ENCODE data around the gene NECAB3. TPM values are rescaled to one million over a fixed set of nuclear protein-coding genes. Genes with fewer than 3 reads are reported as not detected.

Gene NECAB3
- total RNA-seq, 2 experiments from 2014 or later, result 12.7 to 14.3 TPM

DNA sequence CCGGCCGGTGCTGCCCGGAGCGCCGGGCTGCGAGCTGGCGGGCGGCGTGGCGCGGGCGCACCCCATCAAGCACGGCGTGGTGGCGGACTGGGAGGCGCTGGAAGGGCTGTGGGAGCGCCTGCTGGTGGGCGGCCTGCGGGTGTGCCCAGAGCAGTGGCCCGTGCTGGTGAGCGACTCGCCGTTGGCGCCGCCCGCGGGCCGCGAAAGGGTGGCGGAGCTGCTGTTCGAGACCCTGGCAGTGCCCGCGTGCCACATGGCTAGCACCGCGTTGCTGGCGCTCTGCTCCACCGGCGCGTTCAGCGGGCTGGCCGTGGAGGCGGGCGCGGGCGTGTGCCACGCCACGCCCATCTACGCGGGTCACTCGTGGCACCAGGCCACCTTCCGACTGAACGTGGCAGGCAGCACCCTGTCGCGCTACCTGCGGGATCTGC is 7.0 kb downstream of the NECAB3 start:
- H3K9me3 Mint-ChIP-seq, result no peaks in the 10 kb centered on the region
- peak overlapping the region; percentile 75 for H3K27ac Mint-ChIP-seq
- CTCF ChIA-PET, result interaction anchor here (0.6 to 3.9 kb wide), 23 partner anchors 13 to 265 kb away, joined by 3 to 36 read pairs (median 5); partner anchors contain the start of genes SNTA1 and ZNF341
- intact Hi-C loops (cut with micrococcal nuclease), result loop anchor here (2.0 to 10.0 kb wide), 6 partner anchors 112 to 692 kb away; partner anchors contain the start of genes CDK5RAP1, CHMP4B, RALY and SNTA1
- H3K4me3 Mint-ChIP-seq, result peak overlapping the region; percentile 80
- peak; percentile 42 for DNase-seq
- no peaks in the 10 kb centered on the region for H3K27me3 Mint-ChIP-seq (ENCODE audit: low read depth)
- peaks cover 31% of the 10 kb centered on the region for H3K4me1 Mint-ChIP-seq (ENCODE audit: low read depth)
- no peaks in the 10 kb centered on the region for H3K36me3 Mint-ChIP-seq (ENCODE audit: low read depth)

DNA sequence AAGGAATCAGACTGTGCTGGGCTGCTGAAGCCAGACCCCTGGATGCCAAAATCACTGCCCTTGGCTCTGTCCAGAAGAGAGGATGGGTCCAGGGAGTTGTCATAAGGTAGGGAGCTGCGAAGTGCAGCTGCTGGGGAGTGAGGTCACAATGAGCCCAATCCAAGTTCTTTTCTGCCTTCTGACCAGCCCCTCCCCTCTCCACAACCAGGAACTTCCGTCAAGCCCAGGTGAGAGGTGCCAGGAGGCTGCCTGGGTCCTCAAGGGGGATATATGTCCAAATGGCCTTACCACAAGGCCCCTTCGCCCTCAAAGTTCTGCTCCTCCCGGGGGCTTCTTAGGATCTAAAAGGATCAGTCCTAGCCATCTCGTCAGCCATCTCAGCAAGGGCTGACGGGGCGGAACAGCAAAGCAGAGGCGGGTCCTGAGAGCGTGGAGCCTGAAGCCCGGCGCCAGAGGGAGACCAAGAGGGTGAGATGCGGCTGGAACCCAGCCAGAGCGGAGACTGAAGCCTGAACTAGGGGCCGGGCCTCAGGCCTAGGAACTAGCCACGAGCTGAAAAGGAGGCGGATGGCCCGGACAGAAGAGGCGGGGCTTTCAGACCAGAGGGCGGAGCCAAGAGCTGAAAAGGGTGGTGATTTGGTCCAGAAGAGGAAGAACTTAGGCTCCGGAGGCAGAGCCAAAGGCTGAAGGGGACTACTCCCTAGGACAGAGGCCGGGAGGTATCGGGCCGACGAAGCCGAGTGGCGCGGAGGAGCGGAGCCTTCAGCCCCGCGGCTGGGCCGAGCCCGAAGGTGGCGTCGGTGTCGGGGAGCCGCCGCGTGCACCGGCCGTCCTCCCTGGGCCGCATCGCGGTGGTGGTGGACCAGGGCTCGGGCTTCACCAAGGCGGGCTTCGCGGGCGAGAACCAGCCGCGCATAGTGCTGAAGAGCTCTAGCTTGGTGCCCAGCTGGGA is 7.7 kb downstream of the NECAB3 start, which contains the start of gene ACTL10:
TSS of gene ACTL10 (plus strand) at position 651 of the 952 bp plus-strand sequence. CDS start 555 bp downstream, outside the sequence.
- Mint-ChIP-seq H3K4me1 (ENCODE audit: low read depth) (peaks cover 31% of the 10 kb centered on the region), H3K9me3 (no peaks in the 10 kb centered on the region), H3K27me3 (ENCODE audit: low read depth) (no peaks in the 10 kb centered on the region), H3K27ac (peak within 1 kb of the TSS; percentile 94), H3K4me3 (peak within 1 kb of the TSS; percentile 80), H3K36me3 (ENCODE audit: low read depth) (no peaks in the 10 kb centered on the region)
- CTCF ChIA-PET, result interaction anchor here (0.6 to 3.9 kb wide), 15 partner anchors 13 to 264 kb away, joined by 3 to 36 read pairs (median 6); partner anchors contain the start of genes SNTA1 and ZNF341
- intact Hi-C loops (cut with micrococcal nuclease), result loop anchor here (1.0 to 10.0 kb wide), 7 partner anchors 20 to 692 kb away; partner anchors contain the start of genes CDK5RAP1, CHMP4B, E2F1 and RALY
- peak; percentile 87 for DNase-seq

DNA sequence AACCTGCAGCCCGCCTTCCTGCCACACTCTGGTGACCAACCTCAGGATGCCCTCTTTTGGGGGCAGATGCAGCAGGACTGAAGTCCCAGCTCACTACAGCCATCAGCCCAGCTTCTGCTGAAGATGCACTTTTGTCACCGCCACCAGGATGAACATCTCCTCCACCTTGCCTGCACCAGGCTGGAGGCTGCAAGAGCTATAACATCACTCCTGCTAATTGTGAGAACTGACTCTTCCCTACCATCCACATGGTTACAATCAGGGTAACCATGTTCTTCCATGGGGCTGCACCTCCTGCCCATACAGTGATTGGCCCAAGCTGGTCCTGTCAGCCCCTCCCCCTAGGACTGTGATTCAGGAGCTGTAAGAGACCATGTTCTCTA is 9.5 kb downstream of the NECAB3 start:
- H3K27me3 Mint-ChIP-seq (ENCODE audit: low read depth), result no peaks in the 10 kb centered on the region
- intact Hi-C loops (cut with micrococcal nuclease), result loop anchor here (5.0 to 10.0 kb wide), 4 partner anchors 148 to 690 kb away; partner anchors contain the start of genes CHMP4B, RALY and SNTA1
- no peaks in the 10 kb centered on the region for H3K9me3 Mint-ChIP-seq
- H3K4me1 Mint-ChIP-seq (ENCODE audit: low read depth), result peaks cover 31% of the 10 kb centered on the region
- no peaks in the 10 kb centered on the region for H3K36me3 Mint-ChIP-seq (ENCODE audit: low read depth)
- peak overlapping the region; percentile 79 for H3K27ac Mint-ChIP-seq
- CTCF ChIA-PET, result interaction anchor here (0.6 to 2.8 kb wide), 6 partner anchors 11 to 1357 kb away, joined by 3 to 13 read pairs (median 4); no protein-coding TSS in a partner anchor
- H3K4me3 Mint-ChIP-seq, result peak overlapping the region; percentile 82
- DNase-seq, result peak; percentile 48

DNA sequence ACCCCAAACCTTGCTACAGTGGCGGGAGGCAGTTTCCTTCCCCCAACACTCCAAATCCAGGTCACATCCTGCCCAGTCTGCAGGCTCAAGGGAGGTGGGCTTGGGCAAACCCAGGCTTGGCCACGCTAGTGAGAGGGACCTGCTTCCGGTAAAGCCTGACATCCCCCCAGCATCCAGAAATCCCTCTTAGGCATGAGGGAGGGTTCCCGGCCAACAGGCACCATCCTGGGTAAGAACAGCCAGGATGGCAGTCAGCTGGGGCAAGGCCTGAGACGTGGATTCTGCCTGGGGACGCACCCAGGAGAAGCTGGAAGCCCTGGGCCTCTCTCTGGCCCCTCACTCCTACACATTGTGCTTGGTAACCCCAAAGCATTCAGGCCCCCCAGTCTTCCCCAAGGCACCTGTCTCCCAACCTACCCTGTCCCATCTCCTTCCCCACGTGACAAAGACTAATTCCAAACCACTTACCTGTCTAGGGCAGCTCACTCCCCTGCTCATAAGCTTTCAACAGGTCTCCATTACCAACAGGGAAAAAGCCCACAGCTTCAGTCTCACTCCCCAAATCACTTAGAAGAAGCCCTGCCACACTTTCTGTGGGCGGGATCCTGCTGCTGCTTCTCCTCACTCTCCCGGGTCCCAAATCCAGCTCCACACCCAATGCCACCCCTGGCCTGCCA is 10.0 kb downstream of the NECAB3 start:
- Mint-ChIP-seq H3K9me3 (no peaks in the 10 kb centered on the region), H3K27ac (peak overlapping the region; percentile 89), H3K36me3 (ENCODE audit: low read depth) (no peaks in the 10 kb centered on the region), H3K4me1 (ENCODE audit: low read depth) (peaks cover 31% of the 10 kb centered on the region), H3K4me3 (peak overlapping the region; percentile 82), H3K27me3 (ENCODE audit: low read depth) (no peaks in the 10 kb centered on the region)
- no peak for DNase-seq
- intact Hi-C loops (cut with micrococcal nuclease), result loop anchor here (10.0 kb wide), 1 partner anchor 689 kb away; no protein-coding TSS in a partner anchor
- CTCF ChIA-PET, result interaction anchor here (0.6 to 2.8 kb wide), 7 partner anchors 11 to 1356 kb away, joined by 3 to 13 read pairs (median 4); partner anchors contain the start of gene CBFA2T2

DNA sequence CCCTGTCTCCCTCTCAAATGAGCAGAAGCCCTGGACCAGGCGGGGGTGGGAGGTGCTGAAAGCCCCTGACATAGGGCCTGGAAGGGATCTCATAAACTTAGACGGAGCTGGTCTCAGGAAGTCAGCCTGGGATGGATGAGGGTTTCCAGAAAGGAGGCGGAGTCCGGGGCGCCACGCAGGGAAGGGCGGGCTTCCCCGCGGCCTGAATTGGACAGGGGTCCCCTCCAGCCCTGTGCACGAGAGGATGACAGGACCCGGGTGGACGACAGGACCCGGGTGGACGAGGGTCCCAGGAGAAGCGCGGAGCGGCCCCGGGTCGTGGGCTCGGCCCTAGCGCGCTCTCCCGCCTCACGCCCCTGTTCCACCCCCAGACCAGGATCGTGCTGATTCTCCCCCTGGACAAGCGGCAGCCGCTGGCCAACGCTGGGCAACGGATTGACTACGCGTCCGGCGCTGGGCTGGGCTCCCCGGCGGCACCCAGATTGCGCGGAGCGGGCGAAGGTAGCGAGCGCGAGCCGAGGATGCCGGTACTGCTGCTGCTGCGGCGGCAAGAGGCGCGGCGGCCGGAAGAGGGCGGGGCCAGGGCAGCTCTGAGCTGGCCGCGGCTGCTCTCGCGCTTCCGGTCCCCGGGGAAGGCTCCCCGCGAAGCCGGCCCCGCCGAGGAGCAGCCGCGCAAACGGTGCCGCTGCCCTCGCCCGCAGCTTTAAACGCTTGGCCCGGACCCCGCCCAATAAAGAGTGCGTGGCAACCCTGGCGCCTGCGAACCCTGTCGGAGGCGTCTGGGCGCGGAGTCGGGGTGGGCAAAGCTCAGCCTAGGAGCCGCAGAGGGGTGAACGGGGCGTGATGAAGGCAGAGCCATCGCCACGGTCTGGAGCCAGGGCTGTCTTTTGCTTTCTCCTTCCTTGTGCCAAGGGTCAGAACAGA is 10.8 kb downstream of the NECAB3 start:
- Mint-ChIP-seq H3K4me3 (peak overlapping the region; percentile 82), H3K27ac (peak overlapping the region; percentile 89), H3K9me3 (no peaks in the 10 kb centered on the region), H3K36me3 (ENCODE audit: low read depth) (no peaks in the 10 kb centered on the region), H3K27me3 (ENCODE audit: low read depth) (no peaks in the 10 kb centered on the region), H3K4me1 (ENCODE audit: low read depth) (peaks cover 28% of the 10 kb centered on the region)
- CTCF ChIA-PET, result interaction anchor here (0.6 to 2.8 kb wide), 6 partner anchors 10 to 1119 kb away, joined by 3 to 13 read pairs (median 3); partner anchors contain the start of gene CBFA2T2
- peak; percentile 88 for DNase-seq
- intact Hi-C loops (cut with micrococcal nuclease), result loop anchor here (1.0 to 10.0 kb wide), 5 partner anchors 11 to 689 kb away; partner anchors contain the start of genes NECAB3 and PXMP4

DNA sequence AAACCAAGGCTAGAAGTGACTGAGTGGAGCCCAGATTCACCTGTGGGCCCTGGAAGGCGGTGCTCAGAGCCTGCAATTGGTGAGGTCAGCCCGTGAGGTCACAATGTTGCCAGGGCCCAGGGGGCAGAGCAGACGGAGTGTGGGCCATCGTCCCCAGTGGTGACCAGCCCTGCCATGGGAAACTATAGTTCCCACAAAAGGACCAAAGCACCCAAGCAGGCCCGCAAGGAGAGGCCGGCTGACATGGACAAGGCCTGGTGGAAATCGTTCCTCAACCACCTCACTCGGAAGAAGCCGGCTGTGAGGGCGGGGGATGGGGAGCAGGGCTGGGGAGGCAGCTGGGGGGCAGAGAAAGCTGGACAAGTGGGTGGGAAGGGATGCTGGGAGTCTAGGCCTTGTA is 12.1 kb downstream of the NECAB3 start, which contains the start of gene C20orf144:
TSS of gene C20orf144 (plus strand) at position 156 of the 400 bp plus-strand sequence. CDS start at position 175, 19 bp downstream.
- no peaks in the 10 kb centered on the region for H3K36me3 Mint-ChIP-seq (ENCODE audit: low read depth)
- intact Hi-C loops (cut with micrococcal nuclease), result loop anchor here (2.0 to 10.0 kb wide), 3 partner anchors 17 to 687 kb away; partner anchors contain the start of gene PXMP4
- peak within 1 kb of the TSS; percentile 82 for H3K4me3 Mint-ChIP-seq
- CTCF ChIA-PET, result interaction anchor here (2.1 to 2.8 kb wide), 2 partner anchors 9 to 172 kb away, joined by 8 to 13 read pairs; partner anchors contain the start of gene CBFA2T2
- H3K9me3 Mint-ChIP-seq, result no peaks in the 10 kb centered on the region
- H3K27me3 Mint-ChIP-seq (ENCODE audit: low read depth), result no peaks in the 10 kb centered on the region
- H3K27ac Mint-ChIP-seq, result peak within 1 kb of the TSS; percentile 89
- H3K4me1 Mint-ChIP-seq (ENCODE audit: low read depth), result peaks cover 26% of the 10 kb centered on the region
- DNase-seq, result no peak

DNA sequence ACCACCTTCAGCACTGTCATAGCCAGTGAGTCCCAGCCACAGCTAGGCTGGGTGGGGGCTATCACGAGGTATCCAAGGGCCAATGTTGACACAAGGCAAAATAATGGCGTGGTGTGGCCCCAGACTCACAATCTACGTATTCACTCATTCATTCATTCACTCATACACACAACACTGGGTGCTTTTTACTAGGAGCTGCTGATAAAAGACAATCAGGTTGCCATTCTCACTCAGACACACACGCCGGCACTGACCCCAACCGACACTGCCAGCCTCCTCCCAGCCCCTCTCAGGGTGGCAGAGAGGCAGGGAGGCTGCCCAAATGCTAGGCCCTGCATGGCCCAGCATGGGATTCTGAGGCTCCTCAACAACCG is 13.6 kb downstream of the NECAB3 start:
- CTCF ChIA-PET, result interaction anchor here (1.1 kb wide), 1 partner anchor 28 kb away, joined by 3 read pairs; no protein-coding TSS in a partner anchor
- intact Hi-C loops (cut with micrococcal nuclease), result loop anchor here (10.0 kb wide), 1 partner anchor 686 kb away; no protein-coding TSS in a partner anchor
- Mint-ChIP-seq H3K36me3 (ENCODE audit: low read depth) (no peaks in the 10 kb centered on the region), H3K27me3 (ENCODE audit: low read depth) (no peaks in the 10 kb centered on the region), H3K4me1 (ENCODE audit: low read depth) (peaks cover 19% of the 10 kb centered on the region), H3K27ac (no peak overlapping the region), H3K4me3 (no peak overlapping the region), H3K9me3 (no peaks in the 10 kb centered on the region)
- DNase-seq, result no peak

DNA sequence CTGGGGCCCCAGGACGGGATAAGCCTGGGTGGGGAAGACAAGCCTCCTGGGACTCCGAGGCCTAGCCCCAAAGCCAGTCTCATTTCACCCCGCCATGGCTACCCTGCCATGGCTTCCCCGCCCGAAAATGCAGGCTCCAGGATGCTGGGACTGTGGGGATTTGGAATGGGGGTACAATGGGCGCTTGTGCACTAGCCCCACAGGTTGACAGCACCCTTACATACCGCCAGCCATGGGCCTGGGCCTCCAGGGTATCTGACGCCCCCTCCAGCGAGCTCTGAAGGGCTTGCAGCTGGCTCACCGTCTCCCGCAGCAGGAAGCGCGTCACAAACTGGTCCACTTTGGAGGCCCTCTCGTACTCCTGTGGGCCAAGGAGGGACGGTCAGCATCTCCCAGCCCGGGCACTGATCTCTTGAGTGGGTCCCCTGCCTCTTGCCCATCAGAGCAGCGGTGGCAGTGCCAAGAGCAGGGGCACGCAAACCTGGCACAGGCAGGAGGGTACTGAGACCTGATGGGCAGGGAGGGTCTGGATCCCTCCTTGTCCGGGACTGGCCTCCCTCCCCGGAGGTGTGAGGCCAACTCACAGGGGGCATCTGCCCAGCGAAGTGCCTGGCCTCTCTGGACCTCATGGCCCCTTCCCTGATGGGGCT is 14.1 kb downstream of the NECAB3 start:
- Mint-ChIP-seq H3K27me3 (ENCODE audit: low read depth) (no peaks in the 10 kb centered on the region), H3K4me1 (ENCODE audit: low read depth) (peaks cover 14% of the 10 kb centered on the region), H3K4me3 (no peak overlapping the region), H3K9me3 (no peaks in the 10 kb centered on the region), H3K27ac (no peak overlapping the region), H3K36me3 (ENCODE audit: low read depth) (no peaks in the 10 kb centered on the region)
- CTCF ChIA-PET, result interaction anchor here (1.1 kb wide), 1 partner anchor 28 kb away, joined by 3 read pairs; no protein-coding TSS in a partner anchor
- DNase-seq, result no peak
- intact Hi-C loops (cut with micrococcal nuclease), result loop anchor here (10.0 kb wide), 1 partner anchor 685 kb away; no protein-coding TSS in a partner anchor

DNA sequence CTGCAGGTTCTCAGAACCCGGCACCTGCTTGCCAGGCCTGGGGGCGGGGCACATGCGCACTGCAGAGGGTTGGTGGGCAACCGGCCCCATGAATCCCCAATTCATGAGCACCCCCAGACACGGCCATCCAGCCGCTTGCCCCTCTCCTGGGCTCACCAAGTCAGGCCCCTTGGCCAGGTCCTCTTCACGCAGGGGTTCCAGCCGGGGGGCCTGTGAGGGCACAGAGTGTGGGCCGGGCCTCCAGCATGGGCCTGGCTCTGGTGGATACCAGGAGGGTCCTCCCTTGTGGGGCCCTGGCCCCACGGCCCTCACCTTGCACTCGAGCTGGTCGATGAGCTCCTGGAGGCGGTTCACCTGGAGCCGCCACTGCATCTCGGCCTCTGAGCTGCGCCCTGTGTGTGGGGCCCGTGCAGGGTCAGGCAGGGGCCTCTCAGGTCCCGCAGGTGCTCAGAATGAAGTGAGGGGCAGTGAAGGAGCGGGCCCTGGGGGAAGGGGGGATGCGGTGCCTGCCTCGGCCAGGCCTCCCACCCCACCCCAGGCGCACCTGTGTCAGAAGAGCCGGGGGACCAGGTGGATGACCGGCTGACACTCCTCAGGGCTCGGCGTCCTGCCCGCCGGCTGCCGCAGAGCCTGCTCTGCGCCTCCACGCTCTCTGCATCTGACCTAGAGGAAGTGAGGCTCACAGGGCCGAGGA is 14.7 kb downstream of the NECAB3 start:
- CTCF ChIA-PET, result no interaction called here
- DNase-seq, result no peak
- Mint-ChIP-seq H3K4me3 (no peak overlapping the region), H3K9me3 (no peaks in the 10 kb centered on the region), H3K4me1 (ENCODE audit: low read depth) (peaks cover 7% of the 10 kb centered on the region), H3K27ac (no peak overlapping the region), H3K36me3 (ENCODE audit: low read depth) (no peaks in the 10 kb centered on the region), H3K27me3 (ENCODE audit: low read depth) (no peaks in the 10 kb centered on the region)
- intact Hi-C loops (cut with micrococcal nuclease), result loop anchor here (10.0 kb wide), 1 partner anchor 685 kb away; no protein-coding TSS in a partner anchor

DNA sequence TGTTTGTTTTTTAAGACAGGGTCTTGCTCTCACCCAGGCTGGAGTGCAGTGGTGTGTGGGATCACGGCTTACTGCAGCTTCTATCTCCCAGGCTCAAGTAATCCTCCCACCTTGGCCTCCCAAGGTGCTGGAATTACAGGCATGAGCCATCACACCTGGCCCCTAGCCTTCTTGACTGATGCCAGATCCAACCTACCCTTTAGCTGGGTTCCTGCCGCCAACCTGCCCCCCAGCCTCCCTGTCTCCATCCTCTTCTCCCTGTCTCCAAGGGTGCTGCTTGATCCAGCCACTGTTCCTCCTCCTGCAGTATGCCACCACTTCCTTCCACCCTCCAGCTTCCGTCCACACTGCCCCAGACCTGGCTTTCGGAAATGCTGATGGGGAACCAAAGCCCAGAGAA is 15.3 kb downstream of the NECAB3 start:
- no peak overlapping the region for H3K4me3 Mint-ChIP-seq
- H3K9me3 Mint-ChIP-seq, result no peaks in the 10 kb centered on the region
- DNase-seq, result no peak
- peaks cover 8% of the 10 kb centered on the region for H3K4me1 Mint-ChIP-seq (ENCODE audit: low read depth)
- intact Hi-C loops (cut with micrococcal nuclease), result no loop called here
- no peaks in the 10 kb centered on the region for H3K27me3 Mint-ChIP-seq (ENCODE audit: low read depth)
- CTCF ChIA-PET, result no interaction called here
- H3K36me3 Mint-ChIP-seq (ENCODE audit: low read depth), result no peaks in the 10 kb centered on the region
- no peak overlapping the region for H3K27ac Mint-ChIP-seq
